ENCODE measurements around the gene WWTR1. TPM values are rescaled to one million over a fixed set of nuclear protein-coding genes. Genes with fewer than 3 reads are reported as not detected.
A peak's percentile ranks its signal among the peaks of the same experiment; 100 is the strongest.

The WWTR1 gene
- total and polyA plus RNA-seq, 3 donors from 2014 or later, result 19.4 to 47.0 (median 46.5) TPM

DNA sequence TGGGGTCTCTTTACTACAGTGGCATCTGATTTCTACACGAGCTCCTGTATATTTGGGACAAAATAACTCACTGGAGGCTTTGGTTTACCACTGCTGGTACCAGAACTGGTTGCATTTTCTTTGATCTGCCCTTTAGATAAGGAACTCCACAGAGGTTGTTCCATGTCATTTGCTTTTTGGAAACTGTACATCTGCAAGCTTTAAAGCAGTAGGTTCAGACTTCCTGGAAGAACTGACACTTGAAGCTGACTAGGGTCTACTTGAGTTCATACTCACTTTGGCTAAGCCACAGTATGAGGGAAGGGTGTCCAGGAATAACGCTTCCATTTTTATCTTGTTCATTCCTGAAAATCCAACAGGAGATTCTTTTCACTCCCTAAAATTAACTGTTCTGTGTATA lies 86.4 kb downstream of the WWTR1 start:
- peaks cover 15% of the 10 kb centered on the region for H3K4me1 ChIP-seq
- no peaks in the 10 kb centered on the region for H3K36me3 ChIP-seq (ENCODE audit: low read depth, missing control alignments)
- no peak for DNase-seq
- WGBS, 2 donors, result 59 to 75% methylated on average over 2 of the region's 2 CpGs
- no peaks in the 10 kb centered on the region for H3K27me3 ChIP-seq
- intact Hi-C loops (cut with DNase I; ENCODE audit: low total_unique reads), result no loop called here
- TF ChIP-seq, protein P1, sequence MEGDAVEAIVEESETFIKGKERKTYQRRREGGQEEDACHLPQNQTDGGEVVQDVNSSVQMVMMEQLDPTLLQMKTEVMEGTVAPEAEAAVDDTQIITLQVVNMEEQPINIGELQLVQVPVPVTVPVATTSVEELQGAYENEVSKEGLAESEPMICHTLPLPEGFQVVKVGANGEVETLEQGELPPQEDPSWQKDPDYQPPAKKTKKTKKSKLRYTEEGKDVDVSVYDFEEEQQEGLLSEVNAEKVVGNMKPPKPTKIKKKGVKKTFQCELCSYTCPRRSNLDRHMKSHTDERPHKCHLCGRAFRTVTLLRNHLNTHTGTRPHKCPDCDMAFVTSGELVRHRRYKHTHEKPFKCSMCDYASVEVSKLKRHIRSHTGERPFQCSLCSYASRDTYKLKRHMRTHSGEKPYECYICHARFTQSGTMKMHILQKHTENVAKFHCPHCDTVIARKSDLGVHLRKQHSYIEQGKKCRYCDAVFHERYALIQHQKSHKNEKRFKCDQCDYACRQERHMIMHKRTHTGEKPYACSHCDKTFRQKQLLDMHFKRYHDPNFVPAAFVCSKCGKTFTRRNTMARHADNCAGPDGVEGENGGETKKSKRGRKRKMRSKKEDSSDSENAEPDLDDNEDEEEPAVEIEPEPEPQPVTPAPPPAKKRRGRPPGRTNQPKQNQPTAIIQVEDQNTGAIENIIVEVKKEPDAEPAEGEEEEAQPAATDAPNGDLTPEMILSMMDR (IDR thresholded peaks at IDR 0.05), result no peak
- no peak for TF ChIP-seq POLR2A (IDR thresholded peaks at IDR 0.05)
- no peaks in the 10 kb centered on the region for H3K9me3 ChIP-seq
- H3K4me3 ChIP-seq, result no peak overlapping the region
- no peak overlapping the region for H3K27ac ChIP-seq

- no peak for DNase-seq
- Histone ChIP-seq H3K36me3 (ENCODE audit: low read depth, missing control alignments) (no peaks in the 10 kb centered on the region), H3K27me3 (no peaks in the 10 kb centered on the region), H3K4me3 (no peak overlapping the region), H3K4me1 (peaks cover 3% of the 10 kb centered on the region), H3K27ac (no peak overlapping the region), H3K9me3 (no peaks in the 10 kb centered on the region)
- no peak for TF ChIP-seq POLR2A (IDR thresholded peaks at IDR 0.05)
- WGBS, 2 donors, result 86 to 87% methylated on average over 8 of the region's 8 CpGs
- intact Hi-C loops (cut with DNase I; ENCODE audit: low total_unique reads), result no loop called here
Measured at GRCh38 chr3:149570016-149570415, 87.8 kb downstream of the WWTR1 start.

GRCh38 chr3:149567381-149567780 lies 90.4 kb downstream of the WWTR1 start:
- Histone ChIP-seq H3K36me3 (ENCODE audit: low read depth, missing control alignments) (no peaks in the 10 kb centered on the region), H3K27ac (peak overlapping the region in 1 of 2 donors; percentile 18)

DNA sequence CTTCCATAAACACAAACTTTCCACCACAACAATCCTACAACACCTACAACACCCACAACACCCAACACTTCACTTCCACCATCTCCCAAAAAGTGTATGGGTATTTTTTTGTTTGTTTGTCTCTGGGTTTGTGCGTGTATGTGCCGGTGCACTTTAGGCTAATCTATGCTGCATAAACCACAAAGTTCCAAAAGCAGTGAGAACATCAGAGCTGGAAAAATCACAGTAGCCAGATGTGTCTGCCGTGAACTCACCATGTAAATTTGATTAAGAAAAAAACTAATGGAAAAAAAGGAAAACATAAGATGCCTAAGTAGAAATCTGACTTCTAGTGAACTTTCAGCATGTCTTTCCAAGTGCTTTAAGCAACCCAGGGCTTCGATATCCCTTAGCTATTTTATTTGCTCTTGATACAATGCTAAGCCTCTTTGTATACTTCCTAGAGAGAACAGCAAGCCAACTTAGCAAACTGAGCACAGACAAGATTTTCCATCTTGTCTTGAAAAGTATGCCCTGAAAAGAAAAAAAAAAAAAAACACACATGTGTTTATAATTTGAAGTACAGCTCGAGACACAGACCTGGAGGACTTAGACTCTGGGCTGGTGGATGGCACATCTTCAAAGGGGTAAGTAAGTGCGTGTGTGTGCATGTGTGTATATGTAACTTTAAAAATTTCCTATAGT lies 91.4 kb downstream of the WWTR1 start:
- H3K4me1 ChIP-seq, result no peaks in the 10 kb centered on the region
- intact Hi-C loops (cut with DNase I; ENCODE audit: low total_unique reads), result no loop called here

More at GRCh38 chr3:149567381-149567780, 90.4 kb downstream of the WWTR1 start:
- intact Hi-C loops (cut with DNase I; ENCODE audit: low total_unique reads), result no loop called here
- no peak for DNase-seq
- H3K27me3 ChIP-seq, result no peaks in the 10 kb centered on the region
- 58 to 61% methylated on average over 2 of the region's 2 CpGs for WGBS, 2 donors
- no peaks in the 10 kb centered on the region for H3K4me1 ChIP-seq
- TF ChIP-seq, protein P1 (IDR thresholded peaks at IDR 0.05), result no peak
- TF ChIP-seq POLR2A (IDR thresholded peaks at IDR 0.05), result no peak
- no peaks in the 10 kb centered on the region for H3K9me3 ChIP-seq
- H3K4me3 ChIP-seq, result no peak overlapping the region

GRCh38 chr3:149564079-149564478 lies 93.7 kb downstream of the WWTR1 start:
- TF ChIP-seq, protein P1 (IDR thresholded peaks at IDR 0.05), result no peak
- TF ChIP-seq POLR2A (IDR thresholded peaks at IDR 0.05), result no peak
- WGBS, 2 donors, result 91 to 96% methylated on average over 2 of the region's 2 CpGs

More for the DNA sequence above, 91.4 kb downstream of the WWTR1 start:
- Histone ChIP-seq H3K36me3 (ENCODE audit: low read depth, missing control alignments) (no peaks in the 10 kb centered on the region), H3K27me3 (no peaks in the 10 kb centered on the region), H3K27ac (peak overlapping the region in 1 of 2 donors; percentile 18), H3K9me3 (no peaks in the 10 kb centered on the region), H3K4me3 (no peak overlapping the region)
- DNase-seq, result no peak
- 51 to 63% methylated on average over 6 of the region's 6 CpGs for WGBS, 2 donors
- no peak for TF ChIP-seq POLR2A (IDR thresholded peaks at IDR 0.05)
- TF ChIP-seq, protein P1 (IDR thresholded peaks at IDR 0.05), result no peak

More at GRCh38 chr3:149564079-149564478, 93.7 kb downstream of the WWTR1 start:
- no peaks in the 10 kb centered on the region for H3K36me3 ChIP-seq (ENCODE audit: low read depth, missing control alignments)
- no peak overlapping the region for H3K27ac ChIP-seq
- no peak overlapping the region for H3K4me3 ChIP-seq
- intact Hi-C loops (cut with DNase I; ENCODE audit: low total_unique reads), result no loop called here
- no peaks in the 10 kb centered on the region for H3K9me3 ChIP-seq
- peaks cover 7% of the 10 kb centered on the region for H3K4me1 ChIP-seq
- no peak for DNase-seq
- H3K27me3 ChIP-seq, result no peaks in the 10 kb centered on the region

Data from testis (tissue), 3 donors.